Activated effector memory CD4-positive, alpha-beta T cell treated with anti-CD3 and anti-CD28 coated beads, Interleukin-2, amount 50 U/mL, for 16 hours (primary cell): Measurements from ENCODE around the gene SLC36A1.

ENCODE experiments used
- DNase-seq: peaks from one replicate; pipeline ENCODE4 v3.0.0-alpha.2; 2020

Gene SLC36A1

DNA sequence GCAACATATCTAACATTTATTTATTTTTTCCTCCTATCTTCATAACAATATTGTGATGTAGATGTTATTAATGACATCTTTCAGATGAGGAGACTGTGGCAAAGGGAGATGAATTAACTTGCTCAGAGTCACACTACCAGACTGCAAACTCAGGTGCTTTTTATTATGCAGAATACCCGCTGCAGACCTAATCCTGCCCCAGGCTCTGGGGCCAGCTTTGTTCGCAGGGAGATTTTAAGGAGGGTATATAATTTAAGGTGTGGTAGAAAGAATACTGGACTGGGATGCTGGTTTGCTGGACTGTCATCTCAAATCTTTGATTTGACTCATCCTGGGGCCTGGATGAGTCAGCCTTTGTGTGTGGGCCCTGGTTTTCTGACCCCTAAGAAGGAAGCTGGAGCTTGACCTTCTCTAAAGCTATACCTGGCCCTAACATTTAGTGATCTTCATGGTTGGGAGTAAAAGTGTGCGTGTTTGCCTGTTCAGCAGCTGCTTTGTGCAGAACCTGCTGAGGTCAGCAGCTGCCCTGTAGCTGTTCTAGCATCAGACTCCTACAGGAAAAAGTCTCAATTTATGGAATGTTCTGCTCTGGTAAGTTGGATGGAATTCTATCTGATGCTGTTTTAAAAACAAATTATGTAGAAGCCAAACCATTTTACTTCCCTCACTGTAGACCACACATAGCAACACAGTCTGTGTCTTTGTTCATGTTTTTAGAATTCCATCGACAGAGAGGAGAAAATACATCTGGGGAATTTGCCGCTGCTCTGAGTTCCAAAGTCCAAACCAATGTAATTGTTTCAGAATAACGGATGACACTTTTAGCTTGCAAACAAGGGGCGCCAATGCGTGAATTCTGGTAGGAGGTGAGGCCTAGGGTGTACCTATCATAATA lies 4.5 kb downstream of the SLC36A1 start:
- DNase-seq, result no peak

DNA sequence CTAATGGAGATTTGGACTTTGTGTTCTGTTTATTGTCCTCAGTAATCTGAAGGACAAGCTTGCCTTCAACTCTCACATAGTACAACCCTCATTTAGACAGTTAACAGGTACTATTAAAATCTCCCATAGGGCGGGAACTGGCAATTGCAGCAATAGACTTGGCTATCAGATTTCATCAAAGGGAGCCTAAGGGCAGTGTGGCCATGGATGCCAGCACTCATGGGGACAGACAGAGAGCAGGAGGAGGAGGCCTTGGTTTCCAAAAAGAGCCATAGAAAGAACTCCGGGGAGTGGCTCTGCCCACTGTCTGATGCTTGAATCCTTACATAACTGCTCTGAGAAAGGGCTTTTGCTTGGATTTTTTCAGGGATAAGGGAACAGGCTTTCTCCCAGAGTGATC lies 6.8 kb downstream of the SLC36A1 start:
- DNase-seq, result no peak

DNA sequence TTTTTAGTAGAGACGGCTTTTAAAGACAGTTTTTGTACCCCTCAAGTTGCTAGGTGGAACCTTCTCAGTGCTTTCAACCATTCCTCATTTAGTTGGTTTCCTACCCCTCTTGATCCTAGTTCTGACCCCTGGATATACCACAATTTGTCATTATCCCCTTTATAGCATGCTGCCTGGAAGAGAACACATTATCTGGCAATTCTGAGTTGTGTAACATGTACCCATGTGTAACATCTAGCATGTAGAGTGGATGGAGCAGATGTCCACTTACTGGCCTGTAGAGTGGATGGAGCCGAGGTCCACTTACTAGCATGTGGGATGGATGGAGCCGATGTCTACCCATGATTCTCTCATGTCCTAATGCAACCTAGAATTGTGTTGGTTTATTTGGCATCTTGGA lies 7.5 kb downstream of the SLC36A1 start:
- no peak for DNase-seq

DNA sequence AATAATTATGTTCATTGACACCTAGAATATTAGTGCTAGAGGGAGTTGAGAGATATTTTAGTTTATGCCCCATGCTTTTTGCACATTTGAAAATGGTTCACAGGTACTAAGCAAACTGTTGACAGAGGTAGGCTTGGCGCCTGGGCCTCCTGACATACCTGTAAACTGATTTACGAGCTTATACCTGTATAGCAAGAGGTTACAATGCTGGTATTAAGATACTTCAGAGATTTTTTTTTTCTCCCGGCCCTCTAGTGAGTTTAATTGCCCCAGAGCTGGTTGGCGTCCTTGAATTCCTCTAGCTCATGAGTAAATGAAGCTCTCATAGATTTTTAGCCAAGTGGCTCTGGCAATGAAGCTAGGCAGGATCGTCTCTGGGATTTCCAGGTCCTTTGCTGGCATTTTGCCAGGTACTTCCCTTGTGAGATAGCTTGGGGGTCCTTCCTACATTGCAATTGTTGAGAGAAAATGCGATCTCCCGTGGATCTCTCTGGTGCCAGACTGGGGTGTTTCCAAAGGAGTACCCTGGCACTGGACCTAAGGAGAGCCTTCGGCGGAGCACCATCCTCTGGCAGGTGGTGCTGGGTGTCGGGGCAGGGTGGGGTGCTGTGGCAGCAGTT lies 9.0 kb downstream of the SLC36A1 start:
- no peak for DNase-seq

DNA sequence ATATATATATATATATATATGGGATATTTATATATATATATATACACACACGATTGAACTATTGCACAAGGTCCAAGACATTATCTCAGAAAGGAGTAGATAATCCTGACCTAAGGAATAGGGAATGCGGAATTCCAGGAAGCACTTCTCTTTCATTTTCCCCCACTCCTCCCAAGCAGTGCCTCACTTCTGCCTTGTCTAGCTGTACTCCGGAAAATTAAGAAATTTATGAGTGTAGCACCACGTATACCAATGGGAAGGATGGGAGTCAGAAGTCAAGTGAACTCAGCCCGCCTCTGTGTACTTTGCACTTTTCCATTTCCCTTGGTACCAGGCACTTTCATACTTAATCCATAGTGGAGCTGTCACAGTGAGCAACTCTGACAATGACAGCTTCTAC lies 10.9 kb downstream of the SLC36A1 start:
- no peak for DNase-seq

DNA sequence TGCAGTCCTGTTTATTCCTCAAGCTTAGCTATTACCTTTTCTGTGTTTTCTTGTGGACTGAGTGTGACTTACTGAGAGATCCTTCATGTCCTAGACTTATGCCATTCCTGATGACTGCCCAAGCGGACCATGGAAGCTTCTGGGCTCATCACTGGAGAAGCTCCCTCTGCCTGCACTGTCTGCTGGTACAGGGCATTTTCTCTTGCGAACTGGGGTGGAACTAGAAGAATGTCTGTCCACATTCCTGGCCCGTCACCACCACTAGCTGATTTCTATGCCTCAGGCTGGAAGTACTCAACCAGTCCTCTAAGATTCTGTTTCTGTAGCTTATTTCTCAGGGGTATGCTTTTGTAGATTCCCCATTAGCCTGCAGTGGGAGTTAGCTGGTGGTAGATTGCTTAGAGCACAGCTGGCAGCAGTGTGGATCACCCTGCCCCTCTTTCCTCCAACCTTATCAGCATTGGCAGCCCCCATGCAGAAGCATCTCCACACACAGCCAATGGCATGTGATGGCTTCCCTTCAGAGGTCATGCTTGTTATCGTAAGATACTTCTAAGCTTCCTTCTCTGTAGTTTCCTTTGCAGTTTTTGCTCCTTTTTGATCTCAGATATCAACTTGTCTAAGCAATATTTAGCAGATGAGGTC lies 12.4 kb downstream of the SLC36A1 start:
- no peak for DNase-seq

DNA sequence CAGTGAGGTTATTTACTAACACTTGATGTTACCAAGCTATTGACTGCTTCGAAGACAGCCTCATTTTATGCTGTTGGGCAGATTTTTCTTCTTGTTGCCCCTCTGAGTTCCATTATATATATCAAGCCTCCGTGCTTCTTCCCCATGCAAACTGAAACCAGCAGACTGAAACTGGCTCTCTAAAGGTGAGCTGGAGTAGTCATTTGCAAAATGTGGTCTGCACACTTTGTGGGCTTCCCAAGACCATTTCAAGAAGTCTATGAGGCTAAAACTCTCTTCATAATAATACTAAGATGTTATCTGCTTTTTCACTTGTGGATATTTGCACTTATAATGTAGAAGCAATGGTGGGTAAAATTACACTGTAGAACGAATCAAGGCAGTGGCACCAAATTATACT lies 13.9 kb downstream of the SLC36A1 start:
- DNase-seq, result no peak

DNA sequence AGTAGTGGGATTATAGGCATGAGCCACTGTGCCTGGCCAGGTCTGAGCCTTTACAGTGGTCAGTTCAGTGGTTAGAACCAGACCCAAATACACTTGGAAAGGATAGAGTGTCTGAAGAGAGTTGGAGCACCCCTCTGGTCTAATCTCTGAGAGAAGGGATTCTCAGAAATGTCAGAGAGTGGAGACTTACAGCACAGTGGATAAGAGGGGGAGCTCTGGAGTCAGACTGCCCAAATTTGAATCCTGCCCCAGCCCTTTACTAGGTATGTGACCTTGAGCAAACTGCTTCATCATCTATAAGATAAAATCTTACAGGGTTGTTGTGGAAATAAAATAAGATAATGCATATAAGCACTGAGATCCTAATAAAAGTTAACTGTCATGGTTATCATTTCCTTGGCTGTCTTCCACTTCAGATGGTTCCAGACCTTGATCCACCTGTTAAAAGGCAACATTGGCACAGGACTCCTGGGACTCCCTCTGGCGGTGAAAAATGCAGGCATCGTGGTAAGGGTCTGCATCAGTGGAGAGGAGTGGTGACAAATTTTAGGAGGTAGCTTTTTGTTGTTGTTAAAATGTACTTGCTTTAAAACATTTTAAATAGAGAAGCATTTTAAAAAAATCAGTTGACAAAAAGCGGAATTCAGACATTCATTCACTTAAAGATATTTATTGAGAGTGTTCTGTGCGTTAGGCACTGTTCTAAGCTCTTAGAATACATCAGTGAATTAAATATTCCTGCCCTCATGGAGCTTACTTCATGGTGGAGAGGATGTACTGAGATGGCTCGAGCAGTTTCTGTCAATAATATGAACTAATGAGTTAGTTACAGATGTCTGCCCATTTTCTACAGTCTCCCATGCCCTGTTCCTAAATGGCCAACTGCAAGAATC lies 16.0 kb downstream of the SLC36A1 start:
- no peak for DNase-seq

DNA sequence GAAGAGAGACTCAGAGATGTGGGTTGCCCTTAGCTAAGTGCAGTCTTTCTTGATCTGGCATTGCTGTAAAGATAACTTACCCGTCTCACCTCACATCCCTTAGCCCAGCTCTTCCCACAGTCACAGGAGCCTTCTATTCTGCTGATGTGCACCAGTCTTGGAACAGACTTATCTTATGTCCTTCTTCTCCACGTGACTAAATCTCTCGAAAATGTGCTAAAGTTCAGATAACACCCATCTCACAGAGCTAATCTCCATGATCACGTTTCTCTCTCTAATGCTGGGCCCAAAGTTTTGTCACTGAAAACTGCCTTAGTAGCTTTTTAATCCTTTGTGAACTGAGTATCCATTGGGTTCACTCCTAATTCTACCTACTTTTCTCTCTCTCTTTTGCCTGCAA lies 16.7 kb downstream of the SLC36A1 start:
- DNase-seq, result no peak

DNA sequence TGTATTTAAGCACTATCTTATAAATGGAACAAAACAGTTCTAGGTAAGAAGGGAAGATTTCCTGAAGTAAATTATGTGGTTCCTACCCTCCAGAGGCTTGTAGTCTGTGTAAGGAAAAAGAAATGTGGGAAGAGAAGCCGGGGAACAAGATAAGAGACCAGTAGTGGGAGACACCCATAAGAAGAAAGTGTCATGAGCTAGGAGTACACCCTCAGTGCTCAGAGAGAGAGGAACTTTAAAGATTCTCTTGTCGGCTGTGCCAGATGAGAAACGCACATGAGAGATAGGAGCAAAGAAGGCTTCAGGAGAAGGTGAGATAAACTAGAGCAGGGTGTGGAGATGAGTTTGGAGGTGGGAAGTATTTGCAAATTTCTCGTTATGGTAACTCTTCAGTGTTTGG lies 18.1 kb downstream of the SLC36A1 start:
- DNase-seq, result no peak

DNA sequence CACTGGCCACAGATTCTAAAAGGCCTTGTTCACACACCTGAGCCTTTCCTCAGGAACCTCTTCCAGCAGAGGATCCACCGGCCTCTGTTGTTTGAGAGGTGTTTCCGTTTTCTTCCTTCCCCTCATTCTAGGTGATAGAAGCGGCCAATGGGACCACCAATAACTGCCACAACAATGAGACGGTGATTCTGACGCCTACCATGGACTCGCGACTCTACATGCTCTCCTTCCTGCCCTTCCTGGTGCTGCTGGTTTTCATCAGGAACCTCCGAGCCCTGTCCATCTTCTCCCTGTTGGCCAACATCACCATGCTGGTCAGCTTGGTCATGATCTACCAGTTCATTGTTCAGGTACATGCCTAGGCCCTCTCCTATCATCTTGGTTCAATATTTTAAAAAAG lies 20.2 kb downstream of the SLC36A1 start:
- no peak for DNase-seq

DNA sequence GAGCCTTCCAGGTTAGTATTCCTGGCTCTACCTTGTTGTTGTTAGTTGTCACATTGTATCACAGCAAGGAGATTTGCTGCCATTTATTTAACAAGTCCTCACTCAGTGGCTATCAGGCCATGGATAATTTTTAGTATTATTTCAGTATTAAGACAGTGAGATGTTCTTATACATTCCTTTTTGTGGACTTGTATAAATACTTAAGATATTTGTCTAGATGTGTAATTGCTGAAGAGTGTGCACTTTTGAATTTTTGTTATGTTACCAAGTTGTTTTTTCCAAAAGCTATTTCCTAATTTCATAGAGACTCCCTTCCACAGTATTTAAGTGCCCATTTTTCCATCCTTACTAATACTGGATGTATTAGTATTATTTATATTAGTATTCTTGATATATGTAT lies 22.0 kb downstream of the SLC36A1 start:
- no peak for DNase-seq

DNA sequence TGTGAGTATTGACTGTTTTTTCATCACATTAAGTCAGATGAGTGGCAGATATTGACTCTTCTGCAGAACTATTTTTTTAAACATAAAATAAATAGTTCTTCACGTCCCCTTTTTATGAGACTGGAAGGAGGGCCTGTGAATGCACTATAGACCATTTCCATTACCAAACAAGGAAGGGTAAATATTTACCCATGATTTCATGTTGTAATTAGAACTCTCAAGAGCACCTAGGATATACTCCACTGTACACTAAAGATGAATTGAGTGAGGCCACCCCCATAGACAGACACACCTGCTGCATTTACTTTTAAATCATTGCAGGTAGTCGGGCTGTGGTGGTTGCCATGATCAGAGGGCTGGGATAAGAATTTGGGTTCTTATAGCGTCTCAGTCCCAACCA lies 22.6 kb downstream of the SLC36A1 start:
- no peak for DNase-seq

DNA sequence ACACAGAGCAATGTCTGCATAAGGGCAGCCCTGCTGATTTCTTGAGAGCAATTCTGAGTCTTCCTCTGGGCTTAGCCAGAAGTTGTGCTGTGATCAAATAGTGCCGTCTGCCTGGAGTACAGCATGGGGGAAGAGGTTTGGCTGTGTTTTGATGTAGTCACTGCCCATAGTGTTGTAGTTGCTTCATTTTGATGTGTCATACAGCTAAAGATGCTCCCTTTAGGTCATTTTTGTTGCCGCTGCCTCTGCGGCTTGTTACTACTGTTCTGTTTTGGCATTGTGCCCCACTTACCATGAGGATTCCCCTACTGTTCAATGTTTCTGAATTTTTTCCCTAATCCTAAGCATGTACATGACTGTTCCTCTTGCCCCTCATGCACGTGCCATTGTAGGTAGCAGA lies 23.0 kb downstream of the SLC36A1 start:
- no peak for DNase-seq

DNA sequence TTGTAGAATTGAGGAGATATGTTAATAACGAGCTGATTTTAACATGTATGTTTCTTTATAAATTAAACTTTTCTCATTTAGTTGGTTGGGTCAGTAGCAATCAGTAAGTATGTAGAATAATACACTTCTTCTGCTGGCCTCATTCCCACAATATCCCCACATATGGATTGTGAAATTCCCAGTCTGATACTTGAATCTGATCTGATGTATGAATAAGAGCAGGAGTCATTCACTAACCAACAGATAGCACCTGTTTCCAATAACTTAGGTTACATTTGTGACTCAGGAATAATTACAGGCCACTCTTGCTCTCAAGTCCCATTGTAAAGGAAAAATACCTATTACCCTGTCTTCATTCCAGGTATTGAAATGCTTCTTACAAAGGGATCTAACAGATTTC lies 23.9 kb downstream of the SLC36A1 start:
- DNase-seq, result no peak

DNA sequence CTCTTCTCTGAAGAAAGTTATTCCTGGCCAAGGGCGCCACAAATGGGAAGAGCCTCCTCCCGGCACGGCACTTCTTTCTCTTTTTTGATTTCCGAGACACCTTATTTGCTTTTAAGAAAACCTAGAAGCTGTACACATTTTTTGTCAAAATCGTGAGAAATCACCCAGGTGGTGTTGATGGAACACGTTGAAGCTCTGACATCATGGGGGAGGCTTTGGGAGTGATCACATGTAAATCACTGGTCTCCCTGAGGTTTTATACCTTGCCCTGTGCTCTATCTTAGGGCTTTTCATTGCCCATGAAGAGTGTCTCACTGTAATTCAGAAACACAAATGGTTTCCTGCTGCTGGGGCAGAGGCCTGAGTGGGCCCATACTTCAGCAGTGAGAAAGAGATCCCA lies 27.4 kb downstream of the SLC36A1 start:
- no peak for DNase-seq

DNA sequence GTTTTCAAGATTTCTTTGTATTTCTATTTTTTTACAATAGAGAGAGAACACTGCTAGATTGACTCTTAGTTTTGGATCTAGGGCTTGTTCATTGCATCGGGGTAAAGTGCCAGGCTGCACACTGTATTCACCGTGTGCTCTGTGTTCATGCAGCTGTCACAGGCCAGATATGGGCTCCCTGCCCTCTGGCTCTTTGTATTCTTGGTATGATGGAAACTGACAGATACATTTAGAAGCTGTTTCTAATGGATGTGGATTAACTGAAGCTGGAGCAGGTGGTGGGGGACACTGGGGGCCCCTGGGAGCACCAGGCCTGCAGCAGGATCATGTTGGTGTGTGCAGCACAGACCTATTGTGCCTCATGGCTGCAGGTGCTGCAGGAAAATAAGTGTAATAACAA lies 28.0 kb downstream of the SLC36A1 start:
- DNase-seq, result no peak

DNA sequence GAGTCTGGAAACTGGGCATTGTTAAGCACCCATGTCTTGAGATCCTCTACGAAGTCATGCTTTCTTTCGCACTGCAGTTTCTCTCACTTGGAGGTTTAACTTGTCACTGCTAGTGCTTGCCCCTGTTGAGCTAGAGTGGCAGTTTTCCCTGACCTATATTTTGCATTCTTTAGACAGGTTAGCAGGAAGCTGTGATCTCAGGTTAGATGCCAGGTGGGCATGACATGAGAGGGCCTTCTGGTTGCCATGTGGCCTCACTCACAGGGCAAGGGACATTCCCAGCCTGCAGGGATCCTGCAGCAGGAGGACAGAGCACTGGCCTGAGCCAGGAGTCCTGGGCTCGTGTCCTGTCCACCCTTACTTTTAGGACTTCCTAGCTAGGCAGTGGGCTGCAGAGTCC lies 28.6 kb downstream of the SLC36A1 start:
- DNase-seq, result no peak

DNA sequence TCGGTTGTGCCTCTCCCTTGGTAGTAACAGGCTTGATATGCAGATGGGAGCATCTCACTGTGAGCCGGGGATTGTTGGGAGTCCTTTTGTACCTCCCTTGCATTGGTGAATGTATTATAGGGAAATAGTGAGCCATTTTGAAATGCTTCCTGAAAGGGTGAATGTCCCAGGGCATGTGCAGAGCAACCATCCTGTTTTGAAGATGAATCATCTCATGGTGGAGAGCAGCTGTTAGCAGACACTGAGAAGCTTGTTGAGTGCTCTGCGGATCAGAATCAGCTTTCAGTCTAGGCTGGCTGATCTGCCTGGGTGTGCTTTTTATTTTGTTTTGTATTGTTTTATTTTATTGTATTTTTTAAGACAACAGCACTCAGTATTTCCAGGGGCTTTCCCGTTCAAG lies 29.7 kb downstream of the SLC36A1 start:
- no peak for DNase-seq

DNA sequence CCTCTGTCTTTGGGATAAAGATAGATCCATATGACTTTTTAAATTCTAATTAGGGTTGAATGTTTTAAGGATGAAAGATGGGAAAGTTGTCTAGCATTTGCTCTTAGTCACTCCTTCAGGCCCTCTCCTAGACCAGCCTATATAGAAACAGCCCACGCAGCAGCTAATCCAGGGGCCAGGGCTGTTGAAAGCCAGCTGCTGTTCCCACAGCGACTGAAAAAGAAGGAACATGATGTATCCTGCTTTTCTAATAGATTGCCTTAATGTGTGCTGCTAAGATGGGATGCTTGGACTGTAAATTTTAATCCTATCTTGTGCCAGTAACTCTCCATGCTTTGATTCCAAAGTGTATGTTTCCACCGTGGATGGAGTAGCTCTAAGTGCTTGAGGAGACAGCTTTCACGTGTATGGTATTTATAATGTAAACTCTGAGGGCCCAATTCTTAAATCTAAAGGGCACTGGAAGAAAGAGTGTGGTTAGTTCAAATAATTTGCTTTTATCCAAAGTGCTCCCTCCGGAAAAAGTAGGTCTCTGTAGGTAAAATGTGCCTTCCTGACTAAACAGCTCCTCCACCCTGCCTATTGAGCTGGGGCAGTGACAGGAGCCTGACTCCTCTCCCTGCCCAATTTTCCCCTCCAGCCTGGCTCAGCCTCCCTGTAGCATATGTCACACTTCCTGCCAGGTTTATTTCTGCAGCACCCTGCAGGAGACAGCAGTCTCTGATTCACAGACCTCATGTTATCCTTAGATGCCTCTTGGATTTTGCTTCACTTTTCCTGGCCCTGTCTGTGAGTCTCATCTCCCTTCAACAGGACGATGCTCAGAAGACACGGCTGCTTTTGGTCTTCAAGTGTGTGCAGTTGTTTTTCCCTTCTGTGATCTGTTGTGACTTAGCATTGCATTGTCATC lies 33.2 kb downstream of the SLC36A1 start:
- DNase-seq, result no peak

DNA sequence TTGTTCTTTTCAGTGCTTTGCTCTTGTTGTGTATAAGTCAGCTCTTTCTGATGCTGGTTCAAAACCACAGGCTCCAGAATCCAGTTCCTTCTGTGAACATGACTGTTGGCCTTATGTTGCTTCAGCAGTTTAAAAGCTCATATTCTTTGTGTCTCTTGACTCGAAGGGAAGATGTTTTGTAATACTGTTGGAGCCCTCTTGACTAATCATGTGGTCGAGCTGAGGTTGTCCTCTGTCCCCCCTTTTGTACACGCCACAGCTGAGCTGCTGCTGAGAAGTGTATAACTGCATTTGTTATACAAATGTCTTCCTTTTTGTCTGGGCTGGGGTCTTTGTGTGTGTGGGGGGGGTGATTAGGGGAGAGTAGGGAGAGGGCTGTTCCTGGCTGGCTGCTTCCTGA lies 35.8 kb downstream of the SLC36A1 start:
- no peak for DNase-seq

DNA sequence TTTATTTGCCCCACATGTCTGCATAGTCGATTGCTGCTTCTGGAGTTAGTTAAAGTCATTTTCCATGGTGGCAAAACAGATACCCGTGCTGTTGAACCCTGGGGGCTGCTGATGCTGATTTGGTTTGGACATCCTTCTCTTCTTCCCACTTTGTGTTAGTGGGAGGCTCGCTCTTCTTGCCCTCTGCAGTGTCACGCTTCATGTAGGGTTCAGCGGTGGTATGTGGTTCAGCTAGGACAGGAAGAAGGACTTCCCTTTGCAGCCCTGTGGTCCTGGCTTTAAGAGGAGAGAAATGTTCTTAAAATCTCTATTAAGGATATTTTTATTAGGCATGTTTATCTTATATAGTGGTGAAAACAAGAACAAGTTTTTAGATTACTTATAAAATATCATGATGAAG lies 36.2 kb downstream of the SLC36A1 start:
- DNase-seq, result no peak
